AG10803 (cell line): ENCODE data around the gene FUT6.

ENCODE experiments used
- DNase-seq: peaks from one replicate; pipeline ENCODE4 v3.0.0; 2010; ENCODE audit warnings: low read depth
- H3K4me3 ChIP-seq: 2 replicates; pipeline ENCODE4 v1.5.1; 2011; ENCODE audit warnings: mild to moderate bottlenecking, low read length, control low read depth
- TF ChIP-seq, protein P1 (sequence below): conservative IDR thresholded peaks from 2 replicates; pipeline ENCODE4 v1.5.1; 2011; ENCODE audit warnings: mild to moderate bottlenecking, low read length, control low read depth, inconsistent platforms

Gene FUT6

DNA sequence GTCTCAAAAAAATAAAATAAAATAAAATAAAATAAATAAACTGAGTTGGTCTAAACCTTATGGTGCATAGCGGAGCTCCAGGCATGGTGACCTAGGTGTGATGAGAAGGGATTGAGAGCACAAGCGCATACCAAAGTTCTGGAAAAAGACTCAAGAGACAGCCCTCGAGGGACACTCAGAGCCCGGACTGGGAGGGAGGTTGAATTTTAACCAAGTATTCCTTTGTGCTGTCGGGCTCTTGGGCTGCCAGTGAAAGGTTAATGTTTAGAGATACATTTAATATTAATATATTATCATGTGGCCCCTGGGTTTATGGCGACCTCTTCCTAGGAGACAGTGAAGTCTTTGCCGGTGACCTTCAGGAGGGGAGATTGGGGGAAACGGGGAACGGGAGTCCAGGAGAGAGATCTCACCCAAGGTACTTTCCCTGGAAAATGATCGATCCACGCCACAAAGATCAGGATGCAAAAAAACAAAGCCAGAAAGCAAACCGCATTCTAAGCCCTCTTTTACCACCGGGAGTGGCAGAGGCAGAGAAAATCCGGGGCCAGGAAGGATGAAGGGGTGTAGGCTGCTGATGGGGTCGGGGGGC lies 1.6 kb downstream of the FUT6 start:
- DNase-seq = no peak
- TF ChIP-seq, protein P1, sequence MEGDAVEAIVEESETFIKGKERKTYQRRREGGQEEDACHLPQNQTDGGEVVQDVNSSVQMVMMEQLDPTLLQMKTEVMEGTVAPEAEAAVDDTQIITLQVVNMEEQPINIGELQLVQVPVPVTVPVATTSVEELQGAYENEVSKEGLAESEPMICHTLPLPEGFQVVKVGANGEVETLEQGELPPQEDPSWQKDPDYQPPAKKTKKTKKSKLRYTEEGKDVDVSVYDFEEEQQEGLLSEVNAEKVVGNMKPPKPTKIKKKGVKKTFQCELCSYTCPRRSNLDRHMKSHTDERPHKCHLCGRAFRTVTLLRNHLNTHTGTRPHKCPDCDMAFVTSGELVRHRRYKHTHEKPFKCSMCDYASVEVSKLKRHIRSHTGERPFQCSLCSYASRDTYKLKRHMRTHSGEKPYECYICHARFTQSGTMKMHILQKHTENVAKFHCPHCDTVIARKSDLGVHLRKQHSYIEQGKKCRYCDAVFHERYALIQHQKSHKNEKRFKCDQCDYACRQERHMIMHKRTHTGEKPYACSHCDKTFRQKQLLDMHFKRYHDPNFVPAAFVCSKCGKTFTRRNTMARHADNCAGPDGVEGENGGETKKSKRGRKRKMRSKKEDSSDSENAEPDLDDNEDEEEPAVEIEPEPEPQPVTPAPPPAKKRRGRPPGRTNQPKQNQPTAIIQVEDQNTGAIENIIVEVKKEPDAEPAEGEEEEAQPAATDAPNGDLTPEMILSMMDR = no peak
- H3K4me3 ChIP-seq = no peak overlapping the region

DNA sequence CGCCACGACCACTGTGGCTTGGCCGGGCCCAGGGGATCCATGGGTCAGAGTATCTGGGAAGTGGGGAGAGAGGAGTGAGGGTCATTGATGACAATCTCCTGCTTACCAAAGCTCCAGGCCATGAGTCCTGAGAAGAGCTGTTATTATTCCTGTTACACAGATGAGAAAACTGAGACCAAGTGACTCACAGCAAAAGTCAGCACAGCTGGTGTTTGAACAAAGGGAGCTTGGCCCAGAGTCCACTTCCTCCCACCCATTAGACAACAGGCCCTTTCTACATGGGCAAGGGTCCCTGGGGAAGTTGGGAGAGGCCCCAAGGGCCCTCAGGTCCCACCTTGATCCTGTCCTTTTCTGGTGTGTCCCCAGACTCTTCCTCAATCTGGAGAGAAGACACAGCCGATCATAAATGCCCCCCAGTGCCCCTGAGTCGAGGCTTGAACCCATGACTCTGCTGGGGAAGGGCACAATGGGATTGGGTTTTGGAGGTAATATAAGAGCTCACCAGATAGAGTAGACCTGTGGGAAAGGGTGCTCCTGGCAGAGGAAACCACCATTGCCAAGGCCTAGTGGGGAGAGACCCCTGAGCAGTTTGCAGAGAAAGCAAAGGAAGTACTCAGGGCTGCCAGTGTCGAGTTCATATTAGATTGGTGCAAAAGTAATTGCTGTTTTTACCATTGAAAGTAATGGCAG lies 6.8 kb downstream of the FUT6 start:
- no peak for DNase-seq
- H3K4me3 ChIP-seq = no peak overlapping the region
- TF ChIP-seq, protein P1 = no peak

DNA sequence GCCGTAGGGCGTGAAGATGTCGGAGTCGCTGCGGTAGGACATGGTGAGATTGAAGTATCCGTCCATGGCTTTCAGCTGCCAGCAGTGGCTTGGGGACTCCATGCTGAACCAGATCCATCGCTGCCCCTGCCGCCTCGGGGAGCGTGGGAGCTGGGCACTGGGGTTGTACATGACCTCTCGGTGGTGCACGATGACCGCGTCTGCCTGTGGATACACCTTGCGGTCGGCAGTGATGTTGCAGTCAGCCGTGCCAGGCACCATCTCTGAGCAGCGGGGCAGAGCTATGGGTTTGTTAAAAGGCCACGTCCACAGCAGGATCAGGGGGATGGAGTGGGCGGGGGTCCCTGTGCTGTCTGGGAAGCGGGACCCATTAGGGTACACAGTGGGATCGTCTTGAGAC lies 7.4 kb downstream of the FUT6 start:
- H3K4me3 ChIP-seq = no peak overlapping the region
- TF ChIP-seq, protein P1 = no peak
- DNase-seq = no peak

DNA sequence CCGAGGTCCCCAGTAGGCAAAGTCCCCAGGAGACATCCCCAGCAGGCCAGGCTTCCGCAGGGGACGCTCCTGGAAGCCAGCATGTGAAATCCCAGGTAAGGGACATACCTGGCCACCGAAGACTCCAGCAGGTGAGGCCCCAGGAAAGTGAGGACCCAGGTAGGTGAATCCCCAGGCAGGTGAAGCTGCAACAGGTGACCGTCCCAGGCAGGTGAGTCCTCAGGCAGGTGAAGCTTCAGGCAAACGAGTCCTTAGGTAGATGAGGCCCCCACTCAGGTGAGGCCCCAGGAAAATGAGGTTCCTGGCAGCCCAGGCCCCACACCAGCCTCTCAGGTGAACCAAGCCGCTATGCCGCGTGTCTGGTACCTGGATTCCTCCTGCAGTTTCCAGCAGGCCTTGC lies 8.3 kb downstream of the FUT6 start:
- no peak for DNase-seq
- TF ChIP-seq, protein P1 = no peak
- H3K4me3 ChIP-seq = no peak overlapping the region

DNA sequence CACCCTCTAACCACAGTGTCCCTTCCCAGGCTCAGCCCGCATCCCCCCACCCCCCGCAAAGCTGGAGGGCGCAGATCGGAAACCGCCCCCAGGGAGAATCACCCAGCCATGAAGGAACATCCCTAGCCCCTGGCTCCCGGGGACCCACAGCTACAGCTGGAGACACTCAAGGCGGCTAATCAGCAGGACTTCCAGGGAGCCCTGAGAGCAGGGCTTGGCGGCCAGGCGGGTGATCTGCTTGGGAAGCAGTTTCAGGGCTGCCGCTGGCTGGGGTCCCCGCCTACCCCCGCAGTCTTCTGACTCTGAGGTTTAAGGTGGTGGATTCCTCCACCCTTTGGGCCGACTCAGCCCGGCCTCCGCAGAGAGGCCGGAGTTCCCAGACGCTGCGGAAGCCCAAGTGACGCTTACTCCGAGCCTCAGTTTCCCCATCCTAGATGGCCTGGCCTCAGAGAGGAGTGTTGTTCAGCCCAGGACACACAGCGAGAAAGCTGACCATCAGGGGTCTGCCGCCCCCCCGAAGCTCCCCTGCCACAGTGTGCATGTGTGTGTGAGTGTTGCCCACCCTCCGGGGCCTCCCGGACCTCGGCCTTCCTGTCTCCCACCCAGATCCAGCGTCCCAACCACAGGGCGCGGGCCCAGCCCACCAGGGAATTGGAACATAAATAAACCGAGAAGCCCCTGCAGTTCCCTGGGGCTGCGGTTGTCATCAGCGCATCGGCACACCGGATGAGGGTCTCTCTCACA lies 9.8 kb downstream of the FUT6 start:
- TF ChIP-seq, protein P1 = no peak
- no peak overlapping the region for H3K4me3 ChIP-seq
- DNase-seq = no peak

DNA sequence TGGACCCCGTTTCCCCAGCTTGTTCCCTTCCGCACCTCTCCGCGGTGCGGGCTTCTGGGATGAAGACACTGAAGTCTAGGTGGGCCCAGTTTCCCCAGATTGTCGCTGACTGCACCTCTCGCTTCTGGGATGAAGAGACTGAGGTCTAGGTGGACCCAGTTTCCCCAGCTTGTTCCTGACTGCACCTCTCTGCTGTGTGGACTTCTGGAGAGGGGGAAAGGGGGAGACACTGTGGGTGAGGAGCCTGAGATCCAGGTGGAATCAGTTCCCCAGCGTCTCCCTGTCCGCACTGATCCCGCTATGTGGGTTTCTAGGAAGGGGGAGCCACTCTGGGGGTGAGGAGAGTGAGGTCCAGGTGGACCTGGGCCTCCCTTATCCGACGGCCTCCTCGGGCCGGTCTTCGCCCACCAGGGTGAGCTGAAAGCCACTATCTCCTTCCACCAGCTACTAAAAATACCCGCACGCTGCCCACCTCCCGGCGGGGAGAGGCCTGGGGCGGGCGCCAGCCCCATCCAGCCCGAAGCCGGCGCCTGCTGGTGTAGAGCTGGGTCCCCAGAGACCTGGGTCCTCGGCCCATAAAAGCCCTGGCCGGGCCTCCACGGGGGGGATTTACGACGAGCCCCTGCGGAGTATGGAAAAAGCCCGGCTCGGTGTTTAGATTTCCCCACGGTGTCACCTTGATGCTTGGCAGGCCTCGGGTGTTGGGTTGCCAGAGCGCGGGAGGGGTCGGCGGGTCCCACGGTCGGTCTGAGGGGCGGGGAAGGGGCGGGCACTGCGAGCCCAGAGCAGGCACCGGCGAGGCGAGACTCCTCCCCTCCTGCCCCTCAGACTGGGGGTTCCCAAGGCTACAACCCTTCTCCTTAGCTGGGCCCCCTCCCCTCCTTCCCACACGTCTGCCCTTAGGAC lies 10.6 kb downstream of the FUT6 start:
- no peak for DNase-seq
- peak overlapping the region; percentile 84 for H3K4me3 ChIP-seq
- TF ChIP-seq, protein P1 = peak; percentile 5; the same call in 1 of the 2 replicates
